Measurements from ENCODE around the gene PPIP5K2.
"Not testable (repeated sequence)": the region's sequence is repeated elsewhere in the genome, so short reads cannot be mapped to it uniquely, and the experiment has no call there.

The PPIP5K2 gene

GRCh38 chr5:103151156-103151555, 31.1 kb downstream of the PPIP5K2 start:
- no peak for TF ChIP-seq POLR2A (IDR thresholded peaks at IDR 0.05; ENCODE audit: low read depth, low read length)
- TF ChIP-seq TAF1 (IDR thresholded peaks at IDR 0.05; ENCODE audit: borderline replicate concordance, low read depth, low read length), result no peak
- TF ChIP-seq POLR2AphosphoS5 (IDR thresholded peaks at IDR 0.05; ENCODE audit: low read depth, low read length), result no peak
- DNase-seq (ENCODE audit: insufficient read length), result no peak
- FAIRE-seq, result no peak

GRCh38 chr5:103166706-103167105, 46.6 kb downstream of the PPIP5K2 start:
- no peak for TF ChIP-seq POLR2A (IDR thresholded peaks at IDR 0.05; ENCODE audit: low read depth, low read length)
- TF ChIP-seq TAF1 (IDR thresholded peaks at IDR 0.05; ENCODE audit: borderline replicate concordance, low read depth, low read length), result no peak
- no peak for TF ChIP-seq POLR2AphosphoS5 (IDR thresholded peaks at IDR 0.05; ENCODE audit: low read depth, low read length)
- DNase-seq (ENCODE audit: insufficient read length), result no peak
- no peak for FAIRE-seq

GRCh38 chr5:103174147-103174546, 54.0 kb downstream of the PPIP5K2 start:
- no peak for TF ChIP-seq POLR2A (IDR thresholded peaks at IDR 0.05; ENCODE audit: low read depth, low read length)
- TF ChIP-seq TAF1 (IDR thresholded peaks at IDR 0.05; ENCODE audit: borderline replicate concordance, low read depth, low read length), result no peak
- TF ChIP-seq POLR2AphosphoS5 (IDR thresholded peaks at IDR 0.05; ENCODE audit: low read depth, low read length), result no peak
- FAIRE-seq, result no peak
- no peak for DNase-seq (ENCODE audit: insufficient read length)

- DNase-seq (ENCODE audit: insufficient read length) (no peak), FAIRE-seq (peak; percentile 17)
- TF ChIP-seq POLR2A (IDR thresholded peaks at IDR 0.05; ENCODE audit: low read depth, low read length) (no peak), POLR2AphosphoS5 (IDR thresholded peaks at IDR 0.05; ENCODE audit: low read depth, low read length) (no peak), TAF1 (IDR thresholded peaks at IDR 0.05; ENCODE audit: borderline replicate concordance, low read depth, low read length) (no peak)
Observed at GRCh38 chr5:103177543-103177942, 57.4 kb downstream of the PPIP5K2 start.

DNA sequence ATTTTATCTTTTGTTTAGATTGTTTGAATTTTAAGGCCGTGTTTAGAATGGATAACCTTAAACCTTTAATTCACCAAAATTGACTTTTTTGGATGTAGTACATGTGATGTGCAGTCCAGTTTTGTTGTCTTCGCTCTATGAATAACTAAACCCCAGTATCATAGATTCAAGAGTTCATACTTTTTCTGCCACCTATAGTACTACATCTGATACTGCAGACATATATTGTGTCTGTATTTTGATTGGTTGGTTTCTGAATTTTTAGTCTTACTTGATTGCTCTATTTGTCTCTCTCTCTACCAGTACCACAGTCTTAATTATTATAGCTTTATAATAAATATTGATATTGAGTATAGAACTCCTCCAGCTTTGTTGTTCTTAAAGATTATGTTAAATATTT, 58.1 kb downstream of the PPIP5K2 start:
- FAIRE-seq (no peak), DNase-seq (ENCODE audit: insufficient read length) (no peak)
- no peak for TF ChIP-seq TAF1 (IDR thresholded peaks at IDR 0.05; ENCODE audit: borderline replicate concordance, low read depth, low read length)
- no peak for TF ChIP-seq POLR2AphosphoS5 (IDR thresholded peaks at IDR 0.05; ENCODE audit: low read depth, low read length)
- TF ChIP-seq POLR2A (IDR thresholded peaks at IDR 0.05; ENCODE audit: low read depth, low read length), result no peak

DNA sequence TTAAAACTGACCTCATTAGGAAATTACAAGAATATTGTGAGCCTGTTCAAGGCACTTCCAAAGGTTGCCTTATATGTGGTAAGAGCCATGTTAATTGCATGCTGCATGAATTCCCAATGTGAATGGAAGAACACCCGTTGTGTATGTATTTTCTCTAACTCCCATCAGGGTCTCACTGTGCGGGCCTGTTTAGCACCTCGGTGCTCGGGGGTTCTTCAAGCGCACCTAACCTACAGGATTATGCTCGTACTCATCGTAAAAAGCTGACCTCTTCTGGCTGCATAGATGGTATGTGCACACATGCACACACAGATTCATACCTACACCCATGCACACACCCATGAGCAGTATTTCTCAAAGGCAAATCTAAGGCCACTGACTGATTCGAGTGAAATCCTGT, 66.1 kb downstream of the PPIP5K2 start:
- no peak for TF ChIP-seq POLR2AphosphoS5 (IDR thresholded peaks at IDR 0.05; ENCODE audit: low read depth, low read length)
- no peak for FAIRE-seq
- no peak for DNase-seq (ENCODE audit: insufficient read length)

DNA sequence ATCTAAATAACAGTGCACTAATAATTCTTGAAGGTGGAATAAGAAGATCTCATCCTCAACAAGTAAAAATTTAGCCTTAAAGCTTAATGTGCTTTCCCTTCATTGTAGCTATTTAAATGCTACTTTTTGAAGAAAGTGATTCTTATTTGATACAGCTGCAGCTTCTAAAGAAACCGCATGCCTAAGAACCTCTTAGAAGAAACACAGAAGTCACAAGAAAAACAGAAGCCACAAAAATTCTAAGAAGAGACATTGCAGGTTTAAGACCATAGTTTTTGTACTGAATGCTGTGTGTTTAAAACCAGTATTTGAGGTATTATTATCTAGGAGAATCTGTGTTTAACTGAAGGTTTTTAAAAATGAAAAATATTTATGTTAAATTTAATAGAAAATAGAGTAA, 68.3 kb downstream of the PPIP5K2 start:
- TF ChIP-seq POLR2A (IDR thresholded peaks at IDR 0.05; ENCODE audit: low read depth, low read length) (no peak), POLR2AphosphoS5 (IDR thresholded peaks at IDR 0.05; ENCODE audit: low read depth, low read length) (no peak), TAF1 (IDR thresholded peaks at IDR 0.05; ENCODE audit: borderline replicate concordance, low read depth, low read length) (no peak)
- DNase-seq (ENCODE audit: insufficient read length), result no peak
- no peak for FAIRE-seq

DNA sequence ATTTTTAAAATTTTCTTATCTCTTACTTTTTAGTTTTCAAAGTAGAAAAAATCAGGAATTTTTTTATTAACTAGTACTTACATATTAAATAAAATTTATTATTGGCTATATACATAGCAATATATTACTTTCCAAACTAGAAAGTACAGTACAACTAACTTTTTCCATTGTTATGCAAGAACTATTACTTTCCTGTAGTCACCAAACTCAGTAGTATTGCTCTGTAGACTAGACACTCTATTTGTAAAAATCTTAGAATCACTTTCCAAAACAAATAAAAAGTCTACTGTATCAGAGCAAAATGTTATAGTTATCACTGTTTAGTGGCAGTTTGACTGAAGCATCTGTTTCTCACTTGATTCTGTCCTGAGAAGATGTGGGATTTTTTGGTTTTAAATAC, 83.1 kb downstream of the PPIP5K2 start:
- no peak for DNase-seq (ENCODE audit: insufficient read length)
- FAIRE-seq, result no peak
- TF ChIP-seq POLR2A (IDR thresholded peaks at IDR 0.05; ENCODE audit: low read depth, low read length), result no peak
- no peak for TF ChIP-seq POLR2AphosphoS5 (IDR thresholded peaks at IDR 0.05; ENCODE audit: low read depth, low read length)
- TF ChIP-seq TAF1 (IDR thresholded peaks at IDR 0.05; ENCODE audit: borderline replicate concordance, low read depth, low read length), result no peak

GRCh38 chr5:103204990-103205389, 84.9 kb downstream of the PPIP5K2 start:
- not testable (repeated sequence) for DNase-seq (ENCODE audit: insufficient read length); FAIRE-seq

- DNase-seq (ENCODE audit: insufficient read length), result no peak
- TF ChIP-seq POLR2A (IDR thresholded peaks at IDR 0.05; ENCODE audit: low read depth, low read length), result no peak
- no peak for TF ChIP-seq TAF1 (IDR thresholded peaks at IDR 0.05; ENCODE audit: borderline replicate concordance, low read depth, low read length)
- TF ChIP-seq POLR2AphosphoS5 (IDR thresholded peaks at IDR 0.05; ENCODE audit: low read depth, low read length), result no peak
- FAIRE-seq, result no peak
Observed at GRCh38 chr5:103205991-103206700, 86.0 kb downstream of the PPIP5K2 start.

DNA sequence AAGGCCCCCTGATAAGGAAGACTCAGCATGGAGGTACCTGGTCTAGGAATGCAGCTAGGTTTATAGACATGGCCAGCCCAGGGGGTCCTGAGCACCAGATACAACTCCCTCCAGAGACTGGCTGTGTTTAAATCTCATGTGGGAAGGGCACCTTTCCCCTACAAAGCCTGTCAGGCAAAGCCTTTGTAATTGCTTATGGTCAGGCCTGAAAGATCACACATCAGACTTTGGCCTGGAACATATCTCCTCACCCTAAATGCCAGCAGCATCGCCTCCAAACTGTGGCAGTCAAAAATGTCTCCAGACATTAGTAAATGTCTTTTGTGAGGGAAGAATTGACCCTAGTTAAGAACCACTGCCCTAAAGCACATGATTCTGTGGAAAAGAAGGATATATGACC, 86.9 kb downstream of the PPIP5K2 start:
- TF ChIP-seq TAF1 (IDR thresholded peaks at IDR 0.05; ENCODE audit: borderline replicate concordance, low read depth, low read length) (no peak), POLR2AphosphoS5 (IDR thresholded peaks at IDR 0.05; ENCODE audit: low read depth, low read length) (no peak), POLR2A (IDR thresholded peaks at IDR 0.05; ENCODE audit: low read depth, low read length) (no peak)
- FAIRE-seq, result no peak
- DNase-seq (ENCODE audit: insufficient read length), result no peak

GRCh38 chr5:103207653-103208052, 87.6 kb downstream of the PPIP5K2 start:
- FAIRE-seq (no peak), DNase-seq (ENCODE audit: insufficient read length) (no peak)
- TF ChIP-seq TAF1 (IDR thresholded peaks at IDR 0.05; ENCODE audit: borderline replicate concordance, low read depth, low read length) (no peak), POLR2A (IDR thresholded peaks at IDR 0.05; ENCODE audit: low read depth, low read length) (no peak), POLR2AphosphoS5 (IDR thresholded peaks at IDR 0.05; ENCODE audit: low read depth, low read length) (no peak)

- TF ChIP-seq TAF1 (IDR thresholded peaks at IDR 0.05; ENCODE audit: borderline replicate concordance, low read depth, low read length) (no peak), POLR2AphosphoS5 (IDR thresholded peaks at IDR 0.05; ENCODE audit: low read depth, low read length) (no peak)
- DNase-seq (ENCODE audit: insufficient read length), result no peak
- no peak for FAIRE-seq
Observed at GRCh38 chr5:103208460-103208859, 88.4 kb downstream of the PPIP5K2 start.
